GM23338 (cell line): Measurements from ENCODE around the gene INS. TPM values are rescaled to one million over a fixed set of nuclear protein-coding genes. Genes with fewer than 3 reads are reported as not detected.

Source experiments
- ATAC-seq: fragments of 200-7000 bp; cut with Tn5 transposase; 3 replicates; pipeline ENCODE4 v1.9.1; 2020
- DNase-seq: peaks from one replicate; pipeline ENCODE4 v3.0.0-alpha.2; 2015; ENCODE audit warnings: low spot score
- H2AFZ ChIP-seq: fragments of 200-600 bp; sonication (generic); 2 replicates; pipeline ENCODE4 v1.8.0; 2016; ENCODE audit warnings: antibody characterized with exemption, mild to moderate bottlenecking, moderate library complexity
- H3F3A ChIP-seq: fragments of 200-600 bp; sonication (generic); replicated peaks from 2 replicates; pipeline ENCODE4 v1.8.0; 2017; ENCODE audit warnings: antibody characterized with exemption, mixed run types, low read depth
- H3K27ac ChIP-seq: fragments of 200-600 bp; sonication (generic); 2 replicates; pipeline ENCODE4 v1.6.1; 2016; ENCODE audit warnings: low read depth
- H3K27me3 ChIP-seq: fragments of 200-600 bp; sonication (generic); 2 replicates; pipeline ENCODE4 v1.8.0; 2016; ENCODE audit warnings: mild to moderate bottlenecking, mixed run types, moderate library complexity; ENCODE audit not compliant: insufficient read depth
- H3K36me3 ChIP-seq: fragments of 200-600 bp; sonication (generic); 2 replicates; pipeline ENCODE4 v1.8.0; 2016; ENCODE audit warnings: mild to moderate bottlenecking; ENCODE audit not compliant: insufficient read depth
- H3K4me1 ChIP-seq: fragments of 200-600 bp; sonication (generic); 2 replicates; pipeline ENCODE4 v1.8.0; 2016; ENCODE audit warnings: mild to moderate bottlenecking, moderate library complexity; ENCODE audit not compliant: insufficient read depth
- H3K4me2 ChIP-seq: fragments of 200-600 bp; sonication (generic); 2 replicates; pipeline ENCODE4 v1.7.1; 2017; ENCODE audit warnings: mixed run types
- H3K4me3 ChIP-seq: fragments of 200-600 bp; sonication (generic); 2 replicates; pipeline ENCODE4 v1.6.1; 2016; ENCODE audit warnings: mixed run types
- H3K79me2 ChIP-seq: fragments of 200-600 bp; sonication (generic); replicated peaks from 2 replicates; pipeline ENCODE4 v1.8.0; 2017; ENCODE audit warnings: mild to moderate bottlenecking; ENCODE audit not compliant: insufficient read depth
- H3K9me2 ChIP-seq: fragments of 200-600 bp; sonication (generic); 2 replicates; pipeline ENCODE4 v1.8.0; 2017; ENCODE audit not compliant: insufficient read depth
- H4K20me1 ChIP-seq: fragments of 200-600 bp; sonication (generic); replicated peaks from 2 replicates; pipeline ENCODE4 v1.8.0; 2017; ENCODE audit warnings: mild to moderate bottlenecking; ENCODE audit not compliant: insufficient read depth
- H3K27ac Mint-ChIP-seq: 2 replicates; pipeline ENCODE4 v1.8.0; 2020; ENCODE audit warnings: inconsistent platforms, mild to moderate bottlenecking, moderate library complexity, mixed read lengths
- H3K27me3 Mint-ChIP-seq: 3 replicates; pipeline ENCODE4 v1.8.0; 2022; ENCODE audit warnings: low read depth, mild to moderate bottlenecking, moderate library complexity, mixed read lengths, inconsistent platforms; ENCODE audit not compliant: insufficient read depth, poor library complexity
- H3K36me3 Mint-ChIP-seq: 3 replicates; pipeline ENCODE4 v1.8.0; 2021; ENCODE audit warnings: low read depth, mild to moderate bottlenecking, inconsistent platforms, moderate library complexity, mixed read lengths
- H3K4me1 Mint-ChIP-seq: 3 replicates; pipeline ENCODE4 v1.8.0; 2020; ENCODE audit warnings: mild to moderate bottlenecking, inconsistent platforms, mixed read lengths
- H3K4me3 Mint-ChIP-seq: 3 replicates; pipeline ENCODE4 v1.8.0; 2021; ENCODE audit warnings: moderate library complexity, mild to moderate bottlenecking, inconsistent platforms, mixed read lengths
- H3K9me3 Mint-ChIP-seq: 3 replicates; pipeline ENCODE4 v1.8.0; 2020; ENCODE audit warnings: moderate library complexity, mild to moderate bottlenecking, inconsistent platforms, mixed read lengths
- CREB1 ChIP-seq: fragments of 250-450 bp; sonication (Bioruptor Pico); IDR thresholded peaks from 2 replicates; pipeline ENCODE4 v1.5.0; 2020; ENCODE audit warnings: low read depth, mild to moderate bottlenecking, moderate library complexity
- EZH2 ChIP-seq: fragments of 200-600 bp; sonication (generic); IDR thresholded peaks from one replicate; pipeline ENCODE4 v1.8.0; 2017; ENCODE audit warnings: antibody characterized with exemption, mild to moderate bottlenecking, low read depth; ENCODE audit not compliant: unreplicated experiment
- EZH2phosphoT487 ChIP-seq: fragments of 200-600 bp; sonication (generic); IDR thresholded peaks from one replicate; pipeline ENCODE4 v1.8.1; 2018; ENCODE audit warnings: antibody characterized with exemption; ENCODE audit not compliant: unreplicated experiment
- JUNB ChIP-seq: IDR thresholded peaks from one replicate; pipeline ENCODE4 v1.6.1; 2016; ENCODE audit warnings: antibody characterized with exemption; ENCODE audit not compliant: unreplicated experiment
- NANOG ChIP-seq: IDR thresholded peaks from 2 replicates; pipeline ENCODE4 v1.6.1; 2016; ENCODE audit warnings: antibody characterized with exemption, borderline replicate concordance
- POLR2AphosphoS5 ChIP-seq: IDR thresholded peaks from 2 replicates; pipeline ENCODE4 v1.6.1; 2016; ENCODE audit warnings: antibody characterized with exemption, low read depth
- STAT1 ChIP-seq: IDR thresholded peaks from one replicate; pipeline ENCODE4 v1.6.1; 2016; ENCODE audit warnings: antibody characterized with exemption; ENCODE audit not compliant: unreplicated experiment
- ZNF114 ChIP-seq: fragments of 250-450 bp; sonication (Bioruptor Pico); IDR thresholded peaks from 2 replicates; pipeline ENCODE4 v1.5.0; 2020; ENCODE audit warnings: mild to moderate bottlenecking, moderate library complexity
- ZNF331 ChIP-seq: fragments of 250-450 bp; sonication (Bioruptor Pico); IDR thresholded peaks from 2 replicates; pipeline ENCODE4 v1.5.0; 2020; ENCODE audit warnings: low read depth, mild to moderate bottlenecking, moderate library complexity
- polyA plus RNA-seq: library from polyadenylated mRNA; unstranded; fragments of >200 nt; fragmentation: Nextera tagmentation; extraction: Ambion mirVana; gene quantifications from 2 replicates; pipeline ENCODE4 v1.2.1, GENCODE V29; 2016
- total RNA-seq: library from RNA; depleted of rRNA; stranded (reverse); fragments of >200 nt; shearing (Covaris generic); gene quantifications from 2 replicates; pipeline ENCODE4 v1.2.3, GENCODE V29; 2014
- TF ChIP-seq, protein P1 (sequence below): fragments of 250-450 bp; sonication (Bioruptor Pico); IDR thresholded peaks from 2 replicates; pipeline ENCODE4 v1.5.0; 2020; ENCODE audit warnings: mild to moderate bottlenecking, moderate library complexity
- TF ChIP-seq, protein P2 (sequence below), 2 experiments: fragments of 200-600 bp in 1 of 2; sonication (generic) in 1 of 2; conservative IDR thresholded peaks; 2 replicates each; pipeline versions ENCODE4 v1.5.1 to v1.6.1; 2016 to 2017; ENCODE audit warnings: antibody characterized with exemption in 2 of 2, low read depth in 2 of 2, mild to moderate bottlenecking in 2 of 2, moderate library complexity in 1 of 2
- TF ChIP-seq, protein P3 (sequence below): IDR thresholded peaks from one replicate; pipeline ENCODE4 v1.6.1; 2018; ENCODE audit warnings: antibody characterized with exemption; ENCODE audit not compliant: unreplicated experiment

The INS gene
- total and polyA plus RNA-seq, 2 experiments from 2014 or later: not detected

DNA sequence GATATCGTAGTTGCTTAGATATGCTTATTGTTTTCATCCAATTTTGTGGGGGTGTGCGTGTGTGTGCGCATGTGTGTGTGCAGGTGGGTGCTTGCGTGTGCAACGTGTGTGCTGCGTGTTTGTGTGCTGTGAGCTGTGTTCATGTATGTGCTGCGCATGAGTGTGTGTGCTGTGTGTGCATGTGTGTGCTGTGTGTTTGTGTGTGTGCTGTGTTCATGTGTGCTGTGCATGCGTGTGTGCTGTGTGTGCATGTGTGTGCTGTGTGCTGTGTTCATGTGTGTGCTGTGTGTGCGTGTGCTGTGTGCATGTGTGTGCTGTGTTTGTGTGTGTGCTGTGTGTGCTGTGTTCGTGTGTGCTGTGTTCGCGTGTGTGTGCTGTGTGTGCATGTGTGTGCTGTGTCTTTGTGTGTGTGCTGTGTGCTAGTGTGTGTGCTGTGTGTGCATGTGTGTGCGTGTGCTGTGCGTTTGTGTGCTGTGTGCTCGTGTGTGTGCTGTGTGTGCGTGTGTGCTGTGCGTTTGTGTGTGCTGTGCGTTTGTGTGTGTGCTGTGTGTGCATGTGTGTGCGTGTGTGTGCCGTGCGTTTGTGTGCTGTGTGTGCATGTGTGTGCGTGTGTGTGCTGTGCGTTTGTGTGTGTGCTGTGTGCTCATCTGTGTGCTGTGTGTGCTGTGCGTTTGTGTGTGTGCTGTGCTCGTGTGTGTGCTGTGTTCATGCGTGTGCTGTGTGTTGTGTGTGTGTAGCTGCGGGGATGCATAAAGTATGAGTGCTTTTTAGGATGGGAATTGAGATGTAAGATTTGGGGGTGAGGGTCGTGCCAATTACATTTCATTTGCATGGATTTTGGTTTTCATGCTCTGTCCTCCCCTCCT lies 29.4 kb downstream of the INS start:
- H3K27me3 Mint-ChIP-seq: peaks cover 40% of the 10 kb centered on the region

More for the DNA sequence above, 29.4 kb downstream of the INS start:
- Histone ChIP-seq H4K20me1 (no peaks in the 10 kb centered on the region), H3K4me3 (no peak overlapping the region), H3K27ac (no peak overlapping the region), H3K9me2 (no peaks in the 10 kb centered on the region), H3K4me2 (no peak overlapping the region), H3K27me3 (peaks cover 14% of the 10 kb centered on the region), H2AFZ (no peak overlapping the region), H3K36me3 (no peaks in the 10 kb centered on the region), H3F3A (no peaks in the 10 kb centered on the region), H3K79me2 (no peaks in the 10 kb centered on the region), H3K4me1 (no peaks in the 10 kb centered on the region; the same call in 1 of the 2 replicates)
- DNase-seq (no peak), ATAC-seq (no peak)
- Mint-ChIP-seq H3K4me3 (no peak overlapping the region), H3K9me3 (no peaks in the 10 kb centered on the region), H3K27ac (no peak overlapping the region; the same call in 1 of the 2 replicates), H3K4me1 (peaks cover 7% of the 10 kb centered on the region; the same call in 2 of the 3 replicates), H3K36me3 (no peaks in the 10 kb centered on the region)
- TF ChIP-seq ZNF331 (CRISPR knock-in tag) (no peak), EZH2phosphoT487 (no peak), POLR2AphosphoS5 (no peak), EZH2 (no peak), JUNB (no peak), NANOG (no peak), CREB1 (no peak), ZNF114 (no peak), STAT1 (no peak)
- TF ChIP-seq, protein P1, sequence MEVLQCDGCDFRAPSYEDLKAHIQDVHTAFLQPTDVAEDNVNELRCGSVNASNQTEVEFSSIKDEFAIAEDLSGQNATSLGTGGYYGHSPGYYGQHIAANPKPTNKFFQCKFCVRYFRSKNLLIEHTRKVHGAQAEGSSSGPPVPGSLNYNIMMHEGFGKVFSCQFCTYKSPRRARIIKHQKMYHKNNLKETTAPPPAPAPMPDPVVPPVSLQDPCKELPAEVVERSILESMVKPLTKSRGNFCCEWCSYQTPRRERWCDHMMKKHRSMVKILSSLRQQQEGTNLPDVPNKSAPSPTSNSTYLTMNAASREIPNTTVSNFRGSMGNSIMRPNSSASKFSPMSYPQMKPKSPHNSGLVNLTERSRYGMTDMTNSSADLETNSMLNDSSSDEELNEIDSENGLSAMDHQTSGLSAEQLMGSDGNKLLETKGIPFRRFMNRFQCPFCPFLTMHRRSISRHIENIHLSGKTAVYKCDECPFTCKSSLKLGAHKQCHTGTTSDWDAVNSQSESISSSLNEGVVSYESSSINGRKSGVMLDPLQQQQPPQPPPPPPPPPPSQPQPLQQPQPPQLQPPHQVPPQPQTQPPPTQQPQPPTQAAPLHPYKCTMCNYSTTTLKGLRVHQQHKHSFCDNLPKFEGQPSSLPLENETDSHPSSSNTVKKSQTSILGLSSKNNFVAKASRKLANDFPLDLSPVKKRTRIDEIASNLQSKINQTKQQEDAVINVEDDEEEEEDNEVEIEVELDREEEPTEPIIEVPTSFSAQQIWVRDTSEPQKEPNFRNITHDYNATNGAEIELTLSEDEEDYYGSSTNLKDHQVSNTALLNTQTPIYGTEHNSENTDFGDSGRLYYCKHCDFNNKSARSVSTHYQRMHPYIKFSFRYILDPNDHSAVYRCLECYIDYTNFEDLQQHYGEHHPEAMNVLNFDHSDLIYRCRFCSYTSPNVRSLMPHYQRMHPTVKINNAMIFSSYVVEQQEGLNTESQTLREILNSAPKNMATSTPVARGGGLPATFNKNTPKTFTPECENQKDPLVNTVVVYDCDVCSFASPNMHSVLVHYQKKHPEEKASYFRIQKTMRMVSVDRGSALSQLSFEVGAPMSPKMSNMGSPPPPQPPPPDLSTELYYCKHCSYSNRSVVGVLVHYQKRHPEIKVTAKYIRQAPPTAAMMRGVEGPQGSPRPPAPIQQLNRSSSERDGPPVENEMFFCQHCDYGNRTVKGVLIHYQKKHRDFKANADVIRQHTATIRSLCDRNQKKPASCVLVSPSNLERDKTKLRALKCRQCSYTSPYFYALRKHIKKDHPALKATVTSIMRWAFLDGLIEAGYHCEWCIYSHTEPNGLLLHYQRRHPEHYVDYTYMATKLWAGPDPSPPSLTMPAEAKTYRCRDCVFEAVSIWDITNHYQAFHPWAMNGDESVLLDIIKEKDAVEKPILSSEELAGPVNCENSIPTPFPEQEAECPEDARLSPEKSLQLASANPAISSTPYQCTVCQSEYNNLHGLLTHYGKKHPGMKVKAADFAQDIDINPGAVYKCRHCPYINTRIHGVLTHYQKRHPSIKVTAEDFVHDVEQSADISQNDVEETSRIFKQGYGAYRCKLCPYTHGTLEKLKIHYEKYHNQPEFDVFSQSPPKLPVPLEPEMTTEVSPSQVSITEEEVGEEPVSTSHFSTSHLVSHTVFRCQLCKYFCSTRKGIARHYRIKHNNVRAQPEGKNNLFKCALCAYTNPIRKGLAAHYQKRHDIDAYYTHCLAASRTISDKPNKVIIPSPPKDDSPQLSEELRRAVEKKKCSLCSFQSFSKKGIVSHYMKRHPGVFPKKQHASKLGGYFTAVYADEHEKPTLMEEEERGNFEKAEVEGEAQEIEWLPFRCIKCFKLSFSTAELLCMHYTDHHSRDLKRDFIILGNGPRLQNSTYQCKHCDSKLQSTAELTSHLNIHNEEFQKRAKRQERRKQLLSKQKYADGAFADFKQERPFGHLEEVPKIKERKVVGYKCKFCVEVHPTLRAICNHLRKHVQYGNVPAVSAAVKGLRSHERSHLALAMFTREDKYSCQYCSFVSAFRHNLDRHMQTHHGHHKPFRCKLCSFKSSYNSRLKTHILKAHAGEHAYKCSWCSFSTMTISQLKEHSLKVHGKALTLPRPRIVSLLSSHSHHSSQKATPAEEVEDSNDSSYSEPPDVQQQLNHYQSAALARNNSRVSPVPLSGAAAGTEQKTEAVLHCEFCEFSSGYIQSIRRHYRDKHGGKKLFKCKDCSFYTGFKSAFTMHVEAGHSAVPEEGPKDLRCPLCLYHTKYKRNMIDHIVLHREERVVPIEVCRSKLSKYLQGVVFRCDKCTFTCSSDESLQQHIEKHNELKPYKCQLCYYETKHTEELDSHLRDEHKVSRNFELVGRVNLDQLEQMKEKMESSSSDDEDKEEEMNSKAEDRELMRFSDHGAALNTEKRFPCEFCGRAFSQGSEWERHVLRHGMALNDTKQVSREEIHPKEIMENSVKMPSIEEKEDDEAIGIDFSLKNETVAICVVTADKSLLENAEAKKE (CRISPR knock-in tag): no peak
- TF ChIP-seq, protein P2, sequence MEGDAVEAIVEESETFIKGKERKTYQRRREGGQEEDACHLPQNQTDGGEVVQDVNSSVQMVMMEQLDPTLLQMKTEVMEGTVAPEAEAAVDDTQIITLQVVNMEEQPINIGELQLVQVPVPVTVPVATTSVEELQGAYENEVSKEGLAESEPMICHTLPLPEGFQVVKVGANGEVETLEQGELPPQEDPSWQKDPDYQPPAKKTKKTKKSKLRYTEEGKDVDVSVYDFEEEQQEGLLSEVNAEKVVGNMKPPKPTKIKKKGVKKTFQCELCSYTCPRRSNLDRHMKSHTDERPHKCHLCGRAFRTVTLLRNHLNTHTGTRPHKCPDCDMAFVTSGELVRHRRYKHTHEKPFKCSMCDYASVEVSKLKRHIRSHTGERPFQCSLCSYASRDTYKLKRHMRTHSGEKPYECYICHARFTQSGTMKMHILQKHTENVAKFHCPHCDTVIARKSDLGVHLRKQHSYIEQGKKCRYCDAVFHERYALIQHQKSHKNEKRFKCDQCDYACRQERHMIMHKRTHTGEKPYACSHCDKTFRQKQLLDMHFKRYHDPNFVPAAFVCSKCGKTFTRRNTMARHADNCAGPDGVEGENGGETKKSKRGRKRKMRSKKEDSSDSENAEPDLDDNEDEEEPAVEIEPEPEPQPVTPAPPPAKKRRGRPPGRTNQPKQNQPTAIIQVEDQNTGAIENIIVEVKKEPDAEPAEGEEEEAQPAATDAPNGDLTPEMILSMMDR (conservative IDR thresholded peaks at IDR 0.05; ENCODE audit: low read depth in 2 of 2): no peak
- TF ChIP-seq, protein P3, sequence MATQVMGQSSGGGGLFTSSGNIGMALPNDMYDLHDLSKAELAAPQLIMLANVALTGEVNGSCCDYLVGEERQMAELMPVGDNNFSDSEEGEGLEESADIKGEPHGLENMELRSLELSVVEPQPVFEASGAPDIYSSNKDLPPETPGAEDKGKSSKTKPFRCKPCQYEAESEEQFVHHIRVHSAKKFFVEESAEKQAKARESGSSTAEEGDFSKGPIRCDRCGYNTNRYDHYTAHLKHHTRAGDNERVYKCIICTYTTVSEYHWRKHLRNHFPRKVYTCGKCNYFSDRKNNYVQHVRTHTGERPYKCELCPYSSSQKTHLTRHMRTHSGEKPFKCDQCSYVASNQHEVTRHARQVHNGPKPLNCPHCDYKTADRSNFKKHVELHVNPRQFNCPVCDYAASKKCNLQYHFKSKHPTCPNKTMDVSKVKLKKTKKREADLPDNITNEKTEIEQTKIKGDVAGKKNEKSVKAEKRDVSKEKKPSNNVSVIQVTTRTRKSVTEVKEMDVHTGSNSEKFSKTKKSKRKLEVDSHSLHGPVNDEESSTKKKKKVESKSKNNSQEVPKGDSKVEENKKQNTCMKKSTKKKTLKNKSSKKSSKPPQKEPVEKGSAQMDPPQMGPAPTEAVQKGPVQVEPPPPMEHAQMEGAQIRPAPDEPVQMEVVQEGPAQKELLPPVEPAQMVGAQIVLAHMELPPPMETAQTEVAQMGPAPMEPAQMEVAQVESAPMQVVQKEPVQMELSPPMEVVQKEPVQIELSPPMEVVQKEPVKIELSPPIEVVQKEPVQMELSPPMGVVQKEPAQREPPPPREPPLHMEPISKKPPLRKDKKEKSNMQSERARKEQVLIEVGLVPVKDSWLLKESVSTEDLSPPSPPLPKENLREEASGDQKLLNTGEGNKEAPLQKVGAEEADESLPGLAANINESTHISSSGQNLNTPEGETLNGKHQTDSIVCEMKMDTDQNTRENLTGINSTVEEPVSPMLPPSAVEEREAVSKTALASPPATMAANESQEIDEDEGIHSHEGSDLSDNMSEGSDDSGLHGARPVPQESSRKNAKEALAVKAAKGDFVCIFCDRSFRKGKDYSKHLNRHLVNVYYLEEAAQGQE: no peak
